Measurements from ENCODE around the gene APBB2.

The APBB2 gene

DNA sequence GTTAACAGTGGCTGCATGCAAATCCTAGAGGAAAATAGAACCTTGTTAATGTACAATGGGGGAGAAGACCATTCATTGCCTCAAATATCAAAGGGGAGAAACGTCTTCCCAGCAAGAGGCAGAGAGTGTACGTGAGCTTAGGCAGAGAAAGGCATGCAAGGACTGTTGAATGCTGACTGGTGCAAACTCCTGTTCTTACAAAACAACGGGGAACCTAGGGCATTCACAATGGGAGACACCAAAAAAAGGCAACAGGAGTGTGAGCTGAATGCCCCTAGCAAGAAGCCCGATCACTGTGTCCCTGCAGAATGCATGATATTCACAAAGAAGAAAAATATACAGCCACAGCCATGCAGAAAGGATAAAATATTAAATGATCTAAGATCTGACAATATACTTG, 279.7 kb downstream of the APBB2 start:
- Histone ChIP-seq H3K27ac (ENCODE audit: low read depth, low read length, poor library complexity, severe bottlenecking) (no peak overlapping the region), H3K9ac (ENCODE audit: low read length) (no peak overlapping the region), H3K4me2 (ENCODE audit: low read length) (no peak overlapping the region), H4K20me1 (ENCODE audit: insufficient read depth, low read length) (no peaks in the 10 kb centered on the region), H3K4me1 (ENCODE audit: insufficient read depth, low read length, severe bottlenecking) (no peaks in the 10 kb centered on the region), H3K4me3 (ENCODE audit: low read depth, low read length, poor library complexity, severe bottlenecking) (no peak overlapping the region), H3K9me2 (ENCODE audit: low read depth, low read length) (no peaks in the 10 kb centered on the region), H3K9me3 (ENCODE audit: low read length) (no peaks in the 10 kb centered on the region), H2AFZ (ENCODE audit: low read length) (no peak overlapping the region), H3K27me3 (ENCODE audit: insufficient read depth, low read length) (0 out of 2 replicates have a peak, but pooled peaks cover 3% of the 10 kb centered on the region), H3F3A (ENCODE audit: insufficient read depth, low read length) (no peaks in the 10 kb centered on the region), H3K79me2 (ENCODE audit: insufficient read depth, low read length) (no peaks in the 10 kb centered on the region), H3K36me3 (ENCODE audit: insufficient read depth, low read length) (no peaks in the 10 kb centered on the region)
- TF ChIP-seq EZH2 (IDR thresholded peaks at IDR 0.05; ENCODE audit: borderline replicate concordance, low read length), result no peak
- TF ChIP-seq, protein P1, sequence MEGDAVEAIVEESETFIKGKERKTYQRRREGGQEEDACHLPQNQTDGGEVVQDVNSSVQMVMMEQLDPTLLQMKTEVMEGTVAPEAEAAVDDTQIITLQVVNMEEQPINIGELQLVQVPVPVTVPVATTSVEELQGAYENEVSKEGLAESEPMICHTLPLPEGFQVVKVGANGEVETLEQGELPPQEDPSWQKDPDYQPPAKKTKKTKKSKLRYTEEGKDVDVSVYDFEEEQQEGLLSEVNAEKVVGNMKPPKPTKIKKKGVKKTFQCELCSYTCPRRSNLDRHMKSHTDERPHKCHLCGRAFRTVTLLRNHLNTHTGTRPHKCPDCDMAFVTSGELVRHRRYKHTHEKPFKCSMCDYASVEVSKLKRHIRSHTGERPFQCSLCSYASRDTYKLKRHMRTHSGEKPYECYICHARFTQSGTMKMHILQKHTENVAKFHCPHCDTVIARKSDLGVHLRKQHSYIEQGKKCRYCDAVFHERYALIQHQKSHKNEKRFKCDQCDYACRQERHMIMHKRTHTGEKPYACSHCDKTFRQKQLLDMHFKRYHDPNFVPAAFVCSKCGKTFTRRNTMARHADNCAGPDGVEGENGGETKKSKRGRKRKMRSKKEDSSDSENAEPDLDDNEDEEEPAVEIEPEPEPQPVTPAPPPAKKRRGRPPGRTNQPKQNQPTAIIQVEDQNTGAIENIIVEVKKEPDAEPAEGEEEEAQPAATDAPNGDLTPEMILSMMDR (IDR thresholded peaks at IDR 0.05; ENCODE audit: low read length), result no peak

- Histone ChIP-seq H2AFZ (ENCODE audit: low read length) (no peak overlapping the region), H3K9ac (ENCODE audit: low read length) (no peak overlapping the region), H3K79me2 (ENCODE audit: insufficient read depth, low read length) (no peaks in the 10 kb centered on the region), H3K27ac (ENCODE audit: low read depth, low read length, poor library complexity, severe bottlenecking) (no peak overlapping the region), H3K36me3 (ENCODE audit: insufficient read depth, low read length) (no peaks in the 10 kb centered on the region), H3K9me3 (ENCODE audit: low read length) (no peaks in the 10 kb centered on the region), H4K20me1 (ENCODE audit: insufficient read depth, low read length) (no peaks in the 10 kb centered on the region), H3K4me2 (ENCODE audit: low read length) (no peak overlapping the region), H3F3A (ENCODE audit: insufficient read depth, low read length) (no peaks in the 10 kb centered on the region), H3K4me3 (ENCODE audit: low read depth, low read length, poor library complexity, severe bottlenecking) (no peak overlapping the region), H3K27me3 (ENCODE audit: insufficient read depth, low read length) (0 out of 2 replicates have a peak, but pooled peaks cover 3% of the 10 kb centered on the region), H3K9me2 (ENCODE audit: low read depth, low read length) (no peaks in the 10 kb centered on the region), H3K4me1 (ENCODE audit: insufficient read depth, low read length, severe bottlenecking) (no peaks in the 10 kb centered on the region)
- TF ChIP-seq, protein P1 (IDR thresholded peaks at IDR 0.05; ENCODE audit: low read length), result no peak
- no peak for TF ChIP-seq EZH2 (IDR thresholded peaks at IDR 0.05; ENCODE audit: borderline replicate concordance, low read length)
Observed at GRCh38 chr4:40933272-40934053, 280.9 kb downstream of the APBB2 start.

GRCh38 chr4:40931841-40932240, 282.5 kb downstream of the APBB2 start:
- H3K4me3 ChIP-seq (ENCODE audit: low read depth, low read length, poor library complexity, severe bottlenecking), result no peak overlapping the region
- no peaks in the 10 kb centered on the region for H3K27me3 ChIP-seq (ENCODE audit: insufficient read depth, low read length)
- no peaks in the 10 kb centered on the region for H3K4me1 ChIP-seq (ENCODE audit: insufficient read depth, low read length, severe bottlenecking)
- H3K9me3 ChIP-seq (ENCODE audit: low read length), result no peaks in the 10 kb centered on the region
- TF ChIP-seq, protein P1 (IDR thresholded peaks at IDR 0.05; ENCODE audit: low read length), result no peak
- TF ChIP-seq EZH2 (IDR thresholded peaks at IDR 0.05; ENCODE audit: borderline replicate concordance, low read length), result no peak
- no peak overlapping the region for H3K4me2 ChIP-seq (ENCODE audit: low read length)
- H3K36me3 ChIP-seq (ENCODE audit: insufficient read depth, low read length), result no peaks in the 10 kb centered on the region
- H3K9me2 ChIP-seq (ENCODE audit: low read depth, low read length), result no peaks in the 10 kb centered on the region
- H3K79me2 ChIP-seq (ENCODE audit: insufficient read depth, low read length), result no peaks in the 10 kb centered on the region
- H2AFZ ChIP-seq (ENCODE audit: low read length), result no peak overlapping the region
- no peak overlapping the region for H3K27ac ChIP-seq (ENCODE audit: low read depth, low read length, poor library complexity, severe bottlenecking)
- H4K20me1 ChIP-seq (ENCODE audit: insufficient read depth, low read length), result no peaks in the 10 kb centered on the region
- H3F3A ChIP-seq (ENCODE audit: insufficient read depth, low read length), result no peaks in the 10 kb centered on the region
- no peak overlapping the region for H3K9ac ChIP-seq (ENCODE audit: low read length)

Measured in OCI-LY1 (cell line).